Effector memory CD4-positive, alpha-beta T cell (primary cell): ENCODE data around the gene MEP1A.
"Not testable (repeated sequence)": the region's sequence is repeated elsewhere in the genome, so short reads cannot be mapped to it uniquely, and the experiment has no call there.

Source experiments
- DNase-seq, 3 donors: peaks; one replicate each; pipeline ENCODE4 v3.0.0-alpha.2; 2020
- H3K27ac ChIP-seq: 2 replicates; pipeline ENCODE4 v1.7.0; 2013; ENCODE audit warnings: mild to moderate bottlenecking, low read length, moderate library complexity; ENCODE audit not compliant: insufficient read depth, poor library complexity, severe bottlenecking
- H3K27me3 ChIP-seq: replicated peaks from 2 replicates; pipeline ENCODE4 v1.7.0; 2013; ENCODE audit warnings: mild to moderate bottlenecking, low read length; ENCODE audit not compliant: insufficient read depth, control insufficient read depth, poor library complexity, severe bottlenecking
- H3K36me3 ChIP-seq: 2 replicates; pipeline ENCODE4 v1.7.0; 2013; ENCODE audit warnings: mild to moderate bottlenecking, low read length, moderate library complexity; ENCODE audit not compliant: control insufficient read depth, insufficient read depth
- H3K4me1 ChIP-seq: 2 replicates; pipeline ENCODE4 v1.7.0; 2013; ENCODE audit warnings: low read length, mild to moderate bottlenecking; ENCODE audit not compliant: control insufficient read depth, insufficient read depth, poor library complexity, severe bottlenecking
- H3K4me3 ChIP-seq: 2 replicates; pipeline ENCODE4 v1.7.0; 2013; ENCODE audit warnings: low read length, low read depth, mild to moderate bottlenecking; ENCODE audit not compliant: insufficient read depth, poor library complexity, severe bottlenecking
- H3K9me3 ChIP-seq: 2 replicates; pipeline ENCODE4 v1.7.0; 2013; ENCODE audit warnings: mild to moderate bottlenecking, low read length, moderate library complexity; ENCODE audit not compliant: control insufficient read depth

The MEP1A gene

DNA sequence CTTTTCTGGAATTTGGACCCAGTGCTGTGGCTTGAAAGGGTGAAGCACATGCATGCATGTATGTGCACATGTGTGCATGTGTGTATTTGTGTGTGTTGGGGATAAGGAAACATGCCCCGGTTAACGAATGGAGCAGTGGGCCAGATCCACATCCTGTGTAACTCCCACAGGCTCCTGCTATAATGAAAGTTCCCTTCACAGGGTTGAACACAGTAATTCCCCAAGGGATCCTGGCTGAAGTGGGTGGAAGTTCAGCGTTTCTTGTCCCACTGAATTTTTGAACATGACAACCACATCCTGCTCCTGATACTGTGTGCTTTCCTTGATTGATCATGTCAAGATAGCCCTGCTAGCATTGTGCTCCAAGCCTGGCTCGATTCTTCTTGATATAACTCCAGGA, 58.4 kb downstream of the MEP1A start:
- not testable (repeated sequence) for DNase-seq, H3K36me3 ChIP-seq

DNA sequence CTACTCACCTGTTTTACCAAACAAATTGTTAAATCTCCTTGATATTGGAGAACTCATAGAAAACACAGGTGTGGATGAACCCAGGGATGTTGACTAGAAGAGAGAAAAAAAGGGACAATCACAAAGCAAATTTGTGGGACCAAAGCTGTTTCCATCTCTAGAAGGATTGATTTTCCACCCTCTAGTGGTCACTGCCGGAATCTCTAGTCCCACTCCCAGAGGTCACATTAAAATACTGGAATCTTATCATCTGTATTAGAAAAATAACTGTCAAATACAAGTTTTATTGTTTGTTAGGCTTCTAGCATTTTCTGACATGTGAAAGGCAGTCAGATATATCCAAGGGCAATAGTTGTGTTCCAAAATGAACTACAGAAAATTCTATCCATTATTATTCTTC, 62.8 kb downstream of the MEP1A start:
- not testable (repeated sequence) for H3K27ac ChIP-seq, H3K4me3 ChIP-seq, H3K36me3 ChIP-seq, H3K4me1 ChIP-seq, H3K27me3 ChIP-seq, DNase-seq, H3K9me3 ChIP-seq

More for the DNA sequence above, 58.4 kb downstream of the MEP1A start:
- not testable (repeated sequence) for H3K4me3 ChIP-seq, H3K27me3 ChIP-seq, H3K27ac ChIP-seq, H3K4me1 ChIP-seq, H3K9me3 ChIP-seq

DNA sequence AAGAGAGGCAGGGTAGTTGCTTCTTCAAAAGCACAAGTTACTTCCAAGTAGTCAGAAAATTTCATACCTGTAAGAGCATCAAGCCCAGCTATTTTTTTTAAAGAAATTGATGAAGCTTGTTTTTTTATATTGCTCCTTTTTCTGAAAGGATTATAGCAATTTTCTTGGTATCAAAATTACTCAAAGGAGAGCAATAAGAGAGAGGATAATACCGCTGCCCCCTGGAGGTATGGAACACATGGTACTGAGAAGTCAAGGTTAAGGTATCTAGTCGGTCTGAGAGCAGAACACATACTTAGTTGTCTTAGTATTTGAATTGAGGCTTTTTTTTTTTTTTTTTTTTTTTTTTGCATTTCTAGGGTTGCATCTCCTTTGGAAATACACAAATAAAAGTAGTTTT, 69.2 kb downstream of the MEP1A start:
- no peak for DNase-seq
- Histone ChIP-seq H3K27ac (no peak overlapping the region), H3K4me1 (no peaks in the 10 kb centered on the region), H3K9me3 (no peaks in the 10 kb centered on the region), H3K27me3 (no peaks in the 10 kb centered on the region), H3K4me3 (no peak overlapping the region), H3K36me3 (no peaks in the 10 kb centered on the region)

DNA sequence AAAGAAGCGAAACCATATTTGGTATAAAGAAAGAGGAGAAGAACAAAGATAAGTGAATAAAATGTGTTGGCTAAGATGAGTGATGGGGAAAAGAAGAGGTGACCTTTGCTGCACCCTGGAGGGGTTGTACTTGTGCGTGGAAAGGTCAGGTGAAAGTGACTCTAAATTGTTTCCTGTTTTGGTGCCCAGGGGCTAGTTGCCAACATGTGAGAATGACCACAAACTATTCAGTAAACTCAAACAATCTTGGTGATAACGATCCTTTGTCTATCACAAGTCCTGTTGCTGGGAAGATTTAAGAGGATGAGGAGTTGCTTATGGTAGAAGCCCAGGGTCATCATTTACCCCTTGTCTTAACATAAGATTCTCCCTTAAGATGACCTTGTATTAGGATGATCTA, 70.6 kb downstream of the MEP1A start:
- no peaks in the 10 kb centered on the region for H3K4me1 ChIP-seq
- no peak overlapping the region for H3K27ac ChIP-seq
- DNase-seq, result no peak
- no peaks in the 10 kb centered on the region for H3K36me3 ChIP-seq
- no peaks in the 10 kb centered on the region for H3K9me3 ChIP-seq
- no peaks in the 10 kb centered on the region for H3K27me3 ChIP-seq
- no peak overlapping the region for H3K4me3 ChIP-seq

DNA sequence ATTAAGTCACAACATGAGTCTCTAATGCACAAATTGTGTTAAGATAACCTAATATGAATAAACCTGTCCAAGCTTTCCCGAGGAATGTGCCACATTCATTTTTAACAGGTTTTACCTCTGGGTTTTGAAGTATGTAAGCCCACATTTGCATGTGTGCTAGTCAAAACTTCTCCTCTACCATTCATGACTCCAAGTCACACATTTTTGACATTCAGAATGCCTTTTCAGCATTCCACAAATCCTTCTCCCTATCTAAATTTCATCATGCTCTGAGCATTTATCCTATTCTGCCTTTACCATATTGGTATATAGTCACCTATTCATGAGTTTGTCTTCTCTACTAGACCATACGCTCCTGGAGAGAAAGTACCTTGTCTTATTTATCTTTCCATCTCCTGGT, 72.0 kb downstream of the MEP1A start:
- DNase-seq, result no peak
- Histone ChIP-seq H3K4me1 (no peaks in the 10 kb centered on the region), H3K9me3 (no peaks in the 10 kb centered on the region), H3K4me3 (no peak overlapping the region), H3K27me3 (no peaks in the 10 kb centered on the region), H3K27ac (no peak overlapping the region), H3K36me3 (no peaks in the 10 kb centered on the region)

DNA sequence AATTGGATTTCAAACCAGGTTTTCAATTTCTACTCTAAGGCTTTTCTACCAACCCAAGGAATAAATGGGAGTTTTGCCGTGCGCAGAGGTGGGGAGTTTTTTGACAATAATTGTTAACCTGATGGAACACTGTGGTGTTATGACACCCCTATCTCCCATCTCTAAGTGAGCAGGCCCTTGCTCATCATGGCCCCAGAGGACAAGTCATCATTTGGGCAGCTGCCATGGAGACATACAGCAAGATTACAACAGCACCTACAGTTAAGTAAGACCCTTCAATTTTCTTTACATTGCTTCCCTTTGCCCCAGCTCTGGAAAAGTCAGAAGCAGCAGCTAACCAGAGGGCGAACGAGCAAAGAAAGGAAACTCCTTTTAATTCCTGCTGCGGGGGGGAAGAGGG, 74.2 kb downstream of the MEP1A start:
- Histone ChIP-seq H3K27ac (no peak overlapping the region), H3K4me3 (no peak overlapping the region), H3K27me3 (no peaks in the 10 kb centered on the region), H3K4me1 (no peaks in the 10 kb centered on the region), H3K36me3 (no peaks in the 10 kb centered on the region), H3K9me3 (no peaks in the 10 kb centered on the region)
- no peak for DNase-seq

DNA sequence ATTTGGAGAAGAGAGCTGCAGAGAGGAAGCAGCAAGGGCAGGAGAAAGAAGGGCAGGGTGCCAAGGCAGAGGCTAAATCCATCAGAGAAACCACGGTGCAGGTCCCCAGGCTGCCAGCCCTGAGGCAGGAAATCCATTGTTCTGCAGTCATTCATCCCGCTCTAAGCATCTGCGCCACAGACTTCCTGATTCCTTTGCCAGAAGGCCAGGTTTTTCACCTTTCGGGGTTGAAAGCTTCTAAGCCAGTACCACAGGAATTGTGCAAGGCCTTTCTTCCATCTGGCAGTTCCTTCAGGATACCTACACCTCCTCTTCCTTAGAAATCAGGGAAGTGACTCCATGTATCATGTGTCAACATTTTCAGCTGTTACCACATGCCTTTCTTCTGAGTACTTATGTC, 82.9 kb downstream of the MEP1A start:
- DNase-seq, result no peak

DNA sequence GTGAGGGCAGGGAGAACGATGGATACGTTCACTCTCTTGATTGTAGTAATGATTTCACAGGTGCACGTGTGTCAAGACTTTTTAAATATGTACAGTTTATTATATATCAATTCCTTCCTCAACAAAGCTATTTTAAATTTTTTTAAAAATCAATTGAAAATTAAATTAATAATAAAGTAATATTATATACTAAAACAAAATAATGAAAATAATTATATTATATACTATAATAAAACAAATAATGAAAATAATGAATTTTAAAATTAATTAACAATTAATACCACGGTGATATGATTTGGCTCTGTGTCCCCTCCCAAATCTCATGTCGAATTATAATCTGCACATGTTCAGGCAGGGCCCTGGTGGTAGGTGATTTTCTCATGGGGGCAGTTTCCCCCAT, 85.8 kb downstream of the MEP1A start:
- no peak for DNase-seq
- no peak overlapping the region for H3K4me3 ChIP-seq
- no peaks in the 10 kb centered on the region for H3K36me3 ChIP-seq
- no peaks in the 10 kb centered on the region for H3K9me3 ChIP-seq
- no peaks in the 10 kb centered on the region for H3K27me3 ChIP-seq
- H3K4me1 ChIP-seq, result no peaks in the 10 kb centered on the region
- no peak overlapping the region for H3K27ac ChIP-seq

More for the DNA sequence above, 82.9 kb downstream of the MEP1A start:
- H3K9me3 ChIP-seq, result no peaks in the 10 kb centered on the region
- H3K27ac ChIP-seq, result no peak overlapping the region
- H3K4me1 ChIP-seq, result no peaks in the 10 kb centered on the region
- H3K36me3 ChIP-seq, result no peaks in the 10 kb centered on the region
- H3K27me3 ChIP-seq, result no peaks in the 10 kb centered on the region
- H3K4me3 ChIP-seq, result no peak overlapping the region

DNA sequence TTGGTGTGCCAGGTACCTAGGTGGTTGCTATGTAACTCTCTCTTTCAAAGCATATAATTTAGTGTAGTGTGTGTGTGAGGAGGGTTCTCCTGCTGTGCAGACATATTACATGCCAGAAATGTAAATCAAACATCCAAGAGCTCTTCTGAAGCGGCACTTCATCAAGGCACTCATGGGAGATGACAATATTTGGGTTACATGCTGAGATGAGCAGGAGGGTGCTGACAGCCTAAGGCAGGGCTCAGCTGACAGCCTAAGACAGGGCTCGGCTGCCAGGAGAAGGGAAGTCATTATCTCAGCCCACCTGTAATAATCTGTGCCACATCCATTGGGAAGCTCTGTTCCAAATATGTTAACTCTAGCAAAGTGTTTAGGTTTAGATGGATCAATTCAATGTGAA, 89.5 kb downstream of the MEP1A start:
- DNase-seq, result no peak
- Histone ChIP-seq H3K4me1 (no peaks in the 10 kb centered on the region), H3K27ac (no peak overlapping the region), H3K9me3 (no peaks in the 10 kb centered on the region), H3K36me3 (no peaks in the 10 kb centered on the region), H3K27me3 (no peaks in the 10 kb centered on the region), H3K4me3 (no peak overlapping the region)

DNA sequence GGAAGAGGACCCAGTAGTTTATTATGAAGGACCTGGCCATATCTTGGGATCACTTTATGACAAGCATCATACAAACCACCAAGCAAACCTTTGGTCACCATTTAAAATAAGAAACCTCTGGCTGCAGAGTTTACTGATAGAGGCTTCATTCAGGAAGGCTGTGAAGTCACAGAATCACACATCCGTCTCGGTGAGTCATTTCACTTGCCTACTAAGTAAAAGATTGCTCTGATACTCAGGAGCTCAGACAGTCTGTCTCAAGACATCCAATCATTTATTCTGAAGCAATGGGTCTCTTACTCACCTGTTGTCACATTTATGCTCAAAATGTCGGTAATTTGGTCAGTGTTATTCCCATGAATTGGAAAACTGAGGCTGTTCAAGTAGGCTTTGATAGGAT, 94.8 kb downstream of the MEP1A start:
- DNase-seq, result no peak
- Histone ChIP-seq H3K9me3 (no peaks in the 10 kb centered on the region), H3K36me3 (no peaks in the 10 kb centered on the region), H3K4me3 (no peak overlapping the region), H3K27ac (no peak overlapping the region), H3K27me3 (no peaks in the 10 kb centered on the region), H3K4me1 (no peaks in the 10 kb centered on the region)

DNA sequence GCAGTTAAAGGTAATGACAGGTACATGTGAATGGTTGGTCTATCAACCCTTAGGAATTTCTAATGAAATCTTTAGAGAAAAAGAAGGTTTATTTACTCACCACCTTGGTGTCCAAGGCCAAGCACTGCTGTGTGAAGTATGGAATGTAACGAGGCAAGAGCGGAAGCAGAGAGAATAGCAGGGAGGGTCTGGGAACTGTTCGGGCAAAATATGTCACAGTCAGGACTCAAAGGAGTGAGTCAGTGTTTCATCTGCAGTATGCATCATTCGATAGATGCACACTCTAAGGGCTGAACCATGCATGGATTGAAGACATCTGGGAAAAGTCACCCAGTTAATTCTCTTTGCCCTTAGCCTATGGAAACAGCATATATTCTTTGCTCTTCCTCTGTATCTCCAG, 95.4 kb downstream of the MEP1A start:
- H3K27ac ChIP-seq, result no peak overlapping the region
- no peaks in the 10 kb centered on the region for H3K36me3 ChIP-seq
- no peaks in the 10 kb centered on the region for H3K27me3 ChIP-seq
- H3K4me1 ChIP-seq, result no peaks in the 10 kb centered on the region
- H3K9me3 ChIP-seq, result no peaks in the 10 kb centered on the region
- no peak for DNase-seq
- H3K4me3 ChIP-seq, result no peak overlapping the region
